Measurements from ENCODE around the gene CEP250. TPM values are rescaled to one million over a fixed set of nuclear protein-coding genes. Genes with fewer than 3 reads are reported as not detected.

CEP250 gene
- polyA plus RNA-seq, 1 donor from 2014 or later = 22.0 TPM

- no peaks in the 10 kb centered on the region for H3K27me3 ChIP-seq (ENCODE audit: insufficient read depth, low read depth, low read length)
- no peak overlapping the region for H3K4me3 ChIP-seq (ENCODE audit: low read length)
- no peak overlapping the region for H3K27ac ChIP-seq (ENCODE audit: low read length)
- H3K4me2 ChIP-seq (ENCODE audit: low read length) = no peak overlapping the region
- H3K9me2 ChIP-seq (ENCODE audit: insufficient read depth, low read length) = no peaks in the 10 kb centered on the region
- H3K36me3 ChIP-seq (ENCODE audit: insufficient read depth, low read length) = no peaks in the 10 kb centered on the region
- H3F3A ChIP-seq (ENCODE audit: insufficient read depth, low read length, poor library complexity, severe bottlenecking) = no peaks in the 10 kb centered on the region
- TF ChIP-seq CTCF (IDR thresholded peaks at IDR 0.05; ENCODE audit: poor library complexity, severe bottlenecking) = no peak
- TF ChIP-seq TAF1 (IDR thresholded peaks at IDR 0.05; ENCODE audit: low read depth) = no peak
- no peak for TF ChIP-seq RAD21 (conservative IDR thresholded peaks at IDR 0.05)
- no peaks in the 10 kb centered on the region for H4K20me1 ChIP-seq (ENCODE audit: insufficient read depth)
- H3K79me2 ChIP-seq (replicated peaks; ENCODE audit: insufficient read depth, low read length) = no peaks in the 10 kb centered on the region
- no peak overlapping the region for H3K9ac ChIP-seq (ENCODE audit: low read length)
- H2AFZ ChIP-seq (ENCODE audit: low read depth, low read length) = no peak overlapping the region
- no peaks in the 10 kb centered on the region for H3K9me3 ChIP-seq (ENCODE audit: low read length)
Measured at GRCh38 chr20:35437599-35437998, 17.8 kb upstream of the CEP250 start.

GRCh38 chr20:35443003-35443402, 12.4 kb upstream of the CEP250 start:
- Histone ChIP-seq H3K27ac (ENCODE audit: low read length) (no peak overlapping the region), H3K9me2 (ENCODE audit: insufficient read depth, low read length) (no peaks in the 10 kb centered on the region), H3K4me2 (ENCODE audit: low read length) (no peak overlapping the region), H3K79me2 (replicated peaks; ENCODE audit: insufficient read depth, low read length) (no peaks in the 10 kb centered on the region), H3K36me3 (ENCODE audit: insufficient read depth, low read length) (no peaks in the 10 kb centered on the region), H3F3A (ENCODE audit: insufficient read depth, low read length, poor library complexity, severe bottlenecking) (no peaks in the 10 kb centered on the region), H4K20me1 (ENCODE audit: insufficient read depth) (no peaks in the 10 kb centered on the region), H3K9me3 (ENCODE audit: low read length) (no peaks in the 10 kb centered on the region), H3K9ac (ENCODE audit: low read length) (no peak overlapping the region), H3K4me3 (ENCODE audit: low read length) (no peak overlapping the region), H2AFZ (ENCODE audit: low read depth, low read length) (no peak overlapping the region), H3K27me3 (ENCODE audit: insufficient read depth, low read depth, low read length) (no peaks in the 10 kb centered on the region)
- no peak for TF ChIP-seq MXI1 (conservative IDR thresholded peaks at IDR 0.05; ENCODE audit: poor library complexity, severe bottlenecking)
- no peak for TF ChIP-seq EZH2 (IDR thresholded peaks at IDR 0.05; ENCODE audit: borderline replicate concordance, insufficient read depth, low read length, poor library complexity, severe bottlenecking)
- TF ChIP-seq POLR2AphosphoS5 (IDR thresholded peaks at IDR 0.05) = no peak
- TF ChIP-seq SMC3 (conservative IDR thresholded peaks at IDR 0.05; ENCODE audit: poor library complexity) = no peak
- TF ChIP-seq TAF1 (IDR thresholded peaks at IDR 0.05; ENCODE audit: low read depth) = no peak
- TF ChIP-seq RAD21 (conservative IDR thresholded peaks at IDR 0.05) = no peak
- TF ChIP-seq REST (IDR thresholded peaks at IDR 0.05; ENCODE audit: borderline replicate concordance) = no peak
- no peak for TF ChIP-seq CTCF (IDR thresholded peaks at IDR 0.05; ENCODE audit: poor library complexity, severe bottlenecking)
- TF ChIP-seq EP300 (conservative IDR thresholded peaks at IDR 0.05; ENCODE audit: poor library complexity, severe bottlenecking) = no peak

All from neural cell (in vitro differentiated cells).